Measurements from ENCODE around the gene CCHCR1.

The CCHCR1 gene

DNA sequence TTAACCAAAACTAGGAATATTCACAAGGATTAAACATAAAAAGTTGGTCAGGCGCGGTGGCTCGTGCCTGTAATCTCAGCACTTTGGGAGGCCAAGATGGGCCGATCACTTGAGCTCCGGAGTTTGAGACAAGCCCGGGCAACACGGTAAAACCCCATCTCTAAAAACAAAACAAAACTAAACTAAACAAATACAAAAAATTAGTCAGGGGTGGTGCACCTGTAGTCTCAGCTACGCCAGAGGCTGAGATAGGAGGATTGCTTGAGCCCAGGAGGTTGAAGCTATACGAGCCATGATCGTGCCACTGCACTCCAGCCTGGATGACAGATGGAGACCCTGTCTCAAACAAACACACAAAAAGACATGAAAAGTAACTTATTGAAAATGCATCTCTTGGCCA, 21.9 kb downstream of the CCHCR1 start:
- peaks cover 7% of the 10 kb centered on the region for H3K4me1 Mint-ChIP-seq (ENCODE audit: low read depth)
- no peak overlapping the region for H3K27ac Mint-ChIP-seq
- H3K36me3 Mint-ChIP-seq, result no peaks in the 10 kb centered on the region
- no peaks in the 10 kb centered on the region for H3K27me3 Mint-ChIP-seq
- no peak overlapping the region for H3K4me3 Mint-ChIP-seq
- no peaks in the 10 kb centered on the region for H3K9me3 Mint-ChIP-seq (ENCODE audit: low read depth)

DNA sequence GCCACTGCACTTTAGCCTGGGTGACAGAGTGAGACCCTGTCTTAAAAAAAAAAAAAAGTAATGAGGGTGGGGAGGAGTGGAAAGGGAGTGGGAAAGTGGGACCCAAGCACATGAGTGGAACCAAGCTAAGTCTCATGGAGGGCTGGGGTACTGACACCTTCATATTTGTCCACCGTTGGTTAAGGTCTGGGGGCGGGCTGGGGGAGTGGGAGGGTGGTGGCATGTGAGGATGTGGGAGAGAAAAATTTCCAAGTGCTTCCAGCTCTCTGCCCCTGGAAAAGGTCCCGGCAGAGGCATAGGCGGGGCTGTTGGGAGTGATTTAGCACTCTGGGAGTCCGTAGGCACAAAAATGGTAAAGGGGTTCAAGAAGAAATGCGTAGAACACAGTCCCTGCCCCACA, 24.8 kb downstream of the CCHCR1 start:
- Mint-ChIP-seq H3K4me3 (no peak overlapping the region), H3K27me3 (no peaks in the 10 kb centered on the region), H3K36me3 (no peaks in the 10 kb centered on the region), H3K27ac (no peak overlapping the region), H3K4me1 (ENCODE audit: low read depth) (peaks cover 11% of the 10 kb centered on the region), H3K9me3 (ENCODE audit: low read depth) (no peaks in the 10 kb centered on the region)

DNA sequence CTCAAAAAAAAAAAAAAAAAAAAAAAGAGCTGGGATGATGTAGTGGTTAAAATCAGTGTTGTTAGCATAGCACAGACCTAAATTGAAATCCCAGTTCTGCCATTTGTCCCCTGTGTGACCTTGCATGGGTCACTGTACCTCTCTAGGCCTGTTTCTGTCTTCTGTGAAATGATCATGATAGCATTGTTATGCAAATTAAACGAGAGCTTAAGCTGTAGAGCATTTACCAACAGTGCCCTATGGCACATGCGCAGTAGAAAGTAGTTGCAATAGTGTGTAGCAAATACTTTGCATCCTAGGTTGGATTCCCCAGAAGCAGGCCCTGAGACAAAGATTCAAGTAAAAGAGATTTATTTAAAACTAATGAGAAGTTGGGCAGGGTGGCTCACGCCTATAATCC, 26.0 kb downstream of the CCHCR1 start:
- H3K9me3 Mint-ChIP-seq (ENCODE audit: low read depth), result no peaks in the 10 kb centered on the region
- H3K4me1 Mint-ChIP-seq (ENCODE audit: low read depth), result peaks cover 8% of the 10 kb centered on the region
- no peak overlapping the region for H3K27ac Mint-ChIP-seq
- H3K27me3 Mint-ChIP-seq, result no peaks in the 10 kb centered on the region
- H3K36me3 Mint-ChIP-seq, result no peaks in the 10 kb centered on the region
- H3K4me3 Mint-ChIP-seq, result no peak overlapping the region

DNA sequence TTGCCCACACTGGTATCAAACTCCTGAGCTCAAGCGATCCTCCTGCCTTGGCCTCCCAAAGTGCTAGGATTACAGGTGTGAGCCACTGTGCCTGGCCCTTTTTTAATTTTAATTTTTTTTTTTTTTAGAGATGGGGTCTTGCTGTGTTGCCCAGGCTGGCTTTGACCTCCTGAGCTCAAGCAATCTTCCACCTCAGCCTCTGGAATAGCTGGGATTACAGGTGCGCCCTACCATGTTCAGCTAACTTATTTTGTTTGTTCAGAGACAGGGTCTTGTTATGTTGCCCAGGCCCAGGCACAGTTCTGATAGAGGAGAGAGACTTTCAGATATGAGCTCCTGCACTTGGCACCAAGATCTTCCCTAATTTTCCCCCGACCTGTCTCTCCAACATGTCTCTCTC, 26.9 kb downstream of the CCHCR1 start:
- no peak overlapping the region for H3K27ac Mint-ChIP-seq
- H3K9me3 Mint-ChIP-seq (ENCODE audit: low read depth), result no peaks in the 10 kb centered on the region
- no peak overlapping the region for H3K4me3 Mint-ChIP-seq
- H3K27me3 Mint-ChIP-seq, result no peaks in the 10 kb centered on the region
- no peaks in the 10 kb centered on the region for H3K36me3 Mint-ChIP-seq
- peaks cover 8% of the 10 kb centered on the region for H3K4me1 Mint-ChIP-seq (ENCODE audit: low read depth)

DNA sequence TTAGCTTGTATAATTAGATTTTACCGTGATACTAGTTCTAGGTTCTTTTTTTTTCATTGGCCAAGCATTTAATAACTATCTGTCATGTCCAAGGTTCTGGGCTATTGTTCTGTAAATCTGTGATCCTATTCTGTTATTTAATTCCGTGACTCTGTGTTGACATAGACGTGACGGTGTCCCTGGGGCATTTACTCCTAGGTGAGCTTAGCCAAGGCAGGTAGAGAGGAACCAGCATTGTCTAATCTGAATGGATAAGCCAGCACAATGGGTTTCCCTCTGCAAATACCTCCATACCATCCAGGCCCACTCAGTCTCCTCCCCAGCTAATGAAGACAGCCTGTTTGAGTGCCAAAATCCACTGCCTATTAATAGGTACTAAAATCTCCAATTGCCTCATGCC, 28.5 kb downstream of the CCHCR1 start:
- Mint-ChIP-seq H3K27ac (no peak overlapping the region), H3K4me1 (ENCODE audit: low read depth) (peaks cover 8% of the 10 kb centered on the region), H3K27me3 (no peaks in the 10 kb centered on the region), H3K4me3 (no peak overlapping the region), H3K36me3 (no peaks in the 10 kb centered on the region), H3K9me3 (ENCODE audit: low read depth) (no peaks in the 10 kb centered on the region)

DNA sequence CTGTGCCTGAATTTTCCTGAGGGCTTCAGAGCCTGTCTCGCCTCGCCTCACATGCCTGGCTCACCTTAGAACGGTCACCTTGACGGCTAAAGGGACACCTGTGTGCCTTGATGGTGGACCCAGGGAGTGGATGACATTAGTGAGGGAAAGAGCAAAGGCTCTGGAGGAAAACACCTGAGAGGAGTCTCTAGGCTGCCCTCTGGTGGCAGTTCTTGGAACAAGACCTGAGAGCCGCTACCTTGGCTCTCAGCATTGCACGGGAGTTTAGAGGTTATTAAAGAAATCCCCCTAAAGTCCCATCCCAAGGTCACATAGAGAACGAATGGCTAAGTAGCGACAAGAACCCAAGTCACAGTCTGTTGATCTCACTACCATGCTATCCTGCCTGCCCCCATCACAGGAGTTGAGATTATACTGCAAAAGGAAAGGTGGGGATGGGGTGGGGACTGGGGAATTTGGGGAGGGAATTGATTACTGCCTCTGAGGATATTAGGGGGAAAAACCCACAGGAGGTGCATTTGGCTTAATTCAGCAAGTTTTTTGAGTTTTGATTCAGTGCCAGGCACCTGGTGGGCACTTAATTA, 29.4 kb downstream of the CCHCR1 start:
- no peaks in the 10 kb centered on the region for H3K9me3 Mint-ChIP-seq (ENCODE audit: low read depth)
- no peak overlapping the region for H3K4me3 Mint-ChIP-seq
- peaks cover 8% of the 10 kb centered on the region for H3K4me1 Mint-ChIP-seq (ENCODE audit: low read depth)
- no peak overlapping the region for H3K27ac Mint-ChIP-seq
- H3K36me3 Mint-ChIP-seq, result no peaks in the 10 kb centered on the region
- no peaks in the 10 kb centered on the region for H3K27me3 Mint-ChIP-seq

DNA sequence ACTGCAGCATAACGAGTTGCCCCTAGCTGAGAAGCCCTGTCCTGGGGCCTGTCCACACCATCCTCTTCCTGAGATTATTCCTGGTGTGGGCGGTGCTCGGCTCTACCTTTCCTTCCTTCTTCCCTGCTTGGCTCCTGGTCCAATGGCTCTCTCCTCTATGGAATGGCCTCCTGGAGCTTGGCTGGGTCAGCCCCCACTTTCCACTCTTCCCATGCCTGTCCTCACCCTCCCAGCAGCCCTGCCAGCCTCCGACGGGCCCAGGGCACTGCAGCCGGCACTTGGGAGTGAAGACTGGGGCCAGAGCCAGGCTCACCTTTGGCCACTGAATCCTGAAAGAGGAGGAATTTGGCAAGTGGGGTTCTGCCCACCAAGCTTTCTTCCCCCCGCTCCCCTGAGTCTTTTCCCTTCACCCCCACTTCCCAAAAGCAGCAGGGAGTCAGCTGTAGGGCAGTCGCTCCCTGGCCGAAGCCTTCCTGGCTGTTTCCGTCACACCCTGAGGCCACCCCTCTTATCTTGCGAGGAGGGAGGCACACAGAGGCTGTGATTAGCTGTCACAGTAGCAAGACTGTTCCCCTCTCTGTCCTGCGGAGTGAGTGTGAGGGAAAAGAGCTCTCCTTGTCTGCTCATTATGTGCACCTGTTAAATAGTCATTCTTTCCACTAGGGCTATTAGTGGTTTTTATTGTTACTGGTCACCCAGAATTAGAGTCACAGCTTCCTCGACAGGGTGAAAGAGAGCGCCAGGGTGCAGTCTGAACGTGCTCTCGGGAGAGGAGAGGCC, 31.0 kb downstream of the CCHCR1 start:
- H3K4me1 Mint-ChIP-seq (ENCODE audit: low read depth), result peaks cover 8% of the 10 kb centered on the region
- H3K27me3 Mint-ChIP-seq, result no peaks in the 10 kb centered on the region
- H3K9me3 Mint-ChIP-seq (ENCODE audit: low read depth), result no peaks in the 10 kb centered on the region
- H3K36me3 Mint-ChIP-seq, result no peaks in the 10 kb centered on the region
- no peak overlapping the region for H3K4me3 Mint-ChIP-seq
- no peak overlapping the region for H3K27ac Mint-ChIP-seq

DNA sequence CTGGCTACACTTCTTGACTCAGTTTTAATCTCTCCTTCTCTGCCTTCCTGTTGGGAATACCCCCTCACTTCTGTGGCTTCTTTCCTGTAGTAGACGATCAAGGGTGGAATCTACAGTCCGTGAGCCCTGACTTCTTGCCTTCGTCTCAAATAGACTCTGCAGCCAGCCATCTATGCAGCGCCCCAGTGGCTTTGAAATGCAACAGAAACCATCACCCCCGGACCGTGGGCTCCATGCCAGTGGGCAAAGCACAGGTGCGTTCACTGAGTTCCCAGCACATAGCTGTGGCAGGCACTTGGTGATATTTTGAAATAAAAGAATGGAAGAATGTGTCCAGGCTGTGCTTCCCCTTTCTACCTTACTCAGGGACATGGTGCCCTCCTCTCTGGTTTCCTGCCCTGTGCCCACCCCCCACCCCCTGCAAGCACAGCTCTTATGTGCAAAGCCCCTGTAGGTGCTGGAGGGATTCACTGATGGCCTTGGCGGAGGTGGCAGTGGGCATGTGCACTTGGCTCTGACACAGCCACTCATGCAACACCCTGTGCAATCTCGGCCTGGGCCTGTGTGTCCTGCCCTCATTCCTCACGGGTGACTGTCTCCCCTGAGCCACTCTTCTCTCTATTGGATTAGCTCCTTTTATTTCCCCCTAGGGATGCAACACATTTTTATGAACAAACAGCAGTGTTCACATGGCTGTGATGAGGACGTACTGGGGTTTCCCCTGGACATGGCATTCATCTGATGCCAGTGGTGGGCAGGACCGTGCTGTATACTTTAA, 31.8 kb downstream of the CCHCR1 start:
- H3K9me3 Mint-ChIP-seq (ENCODE audit: low read depth), result no peaks in the 10 kb centered on the region
- H3K4me3 Mint-ChIP-seq, result no peak overlapping the region
- no peaks in the 10 kb centered on the region for H3K36me3 Mint-ChIP-seq
- no peak overlapping the region for H3K27ac Mint-ChIP-seq
- no peaks in the 10 kb centered on the region for H3K27me3 Mint-ChIP-seq
- peaks cover 8% of the 10 kb centered on the region for H3K4me1 Mint-ChIP-seq (ENCODE audit: low read depth)

DNA sequence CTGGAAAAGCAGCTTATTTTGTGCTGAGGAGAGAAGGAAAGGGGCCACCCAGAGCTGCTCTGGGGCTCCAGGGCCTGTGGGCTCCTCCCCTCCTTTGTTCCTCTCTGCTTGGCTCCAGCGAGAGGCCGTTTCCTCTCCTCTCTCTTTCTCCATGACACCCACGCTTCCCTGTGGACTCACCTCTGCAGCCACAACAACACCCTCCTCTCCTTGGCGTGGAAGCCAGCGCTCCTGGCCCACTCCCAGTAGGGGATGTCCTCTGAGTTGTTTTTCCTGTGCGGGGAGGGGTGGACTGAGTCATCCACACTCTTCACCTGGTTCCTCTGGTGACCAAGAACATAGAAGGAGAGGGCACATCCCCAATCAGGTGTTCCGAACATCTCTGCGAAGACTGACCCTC, 32.4 kb downstream of the CCHCR1 start:
- Mint-ChIP-seq H3K4me1 (ENCODE audit: low read depth) (peaks cover 8% of the 10 kb centered on the region), H3K9me3 (ENCODE audit: low read depth) (no peaks in the 10 kb centered on the region), H3K27ac (no peak overlapping the region), H3K27me3 (no peaks in the 10 kb centered on the region), H3K36me3 (no peaks in the 10 kb centered on the region), H3K4me3 (no peak overlapping the region)

DNA sequence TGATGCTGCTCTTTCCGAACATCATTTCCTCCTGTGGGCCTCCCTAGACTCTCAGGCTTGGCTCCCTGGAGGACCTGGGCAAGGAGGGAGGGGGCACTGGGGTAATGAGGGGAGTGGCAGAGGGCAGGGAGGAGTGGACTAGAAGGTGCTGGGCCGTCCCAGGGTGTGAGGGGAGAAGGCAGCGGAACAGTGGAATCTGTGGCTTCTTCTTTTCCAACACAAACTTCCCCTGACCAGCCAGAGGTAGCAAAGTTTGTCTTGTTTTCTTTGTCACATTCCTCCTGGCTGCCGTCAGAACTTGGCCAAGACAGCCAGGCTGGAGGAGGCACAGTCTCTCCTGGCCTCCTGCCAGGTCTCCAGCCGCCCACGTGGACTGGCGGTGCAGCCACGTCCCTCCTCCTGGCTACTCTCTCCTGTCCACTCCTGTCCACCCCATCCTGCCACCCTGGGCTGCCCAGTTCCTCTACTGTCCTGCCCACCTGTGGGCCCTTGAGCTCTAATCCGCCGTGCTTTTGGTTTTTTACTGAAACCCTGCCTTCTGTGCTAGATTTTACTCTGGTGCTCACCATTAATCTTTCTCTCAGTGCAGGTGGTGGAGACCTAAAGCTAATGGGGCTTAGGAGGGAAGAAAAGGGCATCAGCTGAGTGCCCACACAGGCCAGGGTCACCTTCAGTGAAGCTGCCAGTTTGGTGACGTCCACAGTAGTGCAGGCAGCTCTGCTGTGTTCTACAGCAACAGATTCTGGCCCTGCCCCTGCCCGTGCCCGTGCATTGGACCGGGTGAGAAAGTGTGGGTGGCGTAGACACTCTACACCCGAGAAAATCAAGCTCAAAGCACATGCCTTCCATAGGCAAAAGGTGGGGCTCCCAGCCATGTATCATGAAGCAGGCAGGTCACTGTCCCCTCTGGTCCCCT, 34.6 kb downstream of the CCHCR1 start:
- H3K4me3 Mint-ChIP-seq, result no peak overlapping the region
- H3K4me1 Mint-ChIP-seq (ENCODE audit: low read depth), result peaks cover 4% of the 10 kb centered on the region
- H3K9me3 Mint-ChIP-seq (ENCODE audit: low read depth), result no peaks in the 10 kb centered on the region
- H3K36me3 Mint-ChIP-seq, result no peaks in the 10 kb centered on the region
- no peak overlapping the region for H3K27ac Mint-ChIP-seq
- no peaks in the 10 kb centered on the region for H3K27me3 Mint-ChIP-seq

DNA sequence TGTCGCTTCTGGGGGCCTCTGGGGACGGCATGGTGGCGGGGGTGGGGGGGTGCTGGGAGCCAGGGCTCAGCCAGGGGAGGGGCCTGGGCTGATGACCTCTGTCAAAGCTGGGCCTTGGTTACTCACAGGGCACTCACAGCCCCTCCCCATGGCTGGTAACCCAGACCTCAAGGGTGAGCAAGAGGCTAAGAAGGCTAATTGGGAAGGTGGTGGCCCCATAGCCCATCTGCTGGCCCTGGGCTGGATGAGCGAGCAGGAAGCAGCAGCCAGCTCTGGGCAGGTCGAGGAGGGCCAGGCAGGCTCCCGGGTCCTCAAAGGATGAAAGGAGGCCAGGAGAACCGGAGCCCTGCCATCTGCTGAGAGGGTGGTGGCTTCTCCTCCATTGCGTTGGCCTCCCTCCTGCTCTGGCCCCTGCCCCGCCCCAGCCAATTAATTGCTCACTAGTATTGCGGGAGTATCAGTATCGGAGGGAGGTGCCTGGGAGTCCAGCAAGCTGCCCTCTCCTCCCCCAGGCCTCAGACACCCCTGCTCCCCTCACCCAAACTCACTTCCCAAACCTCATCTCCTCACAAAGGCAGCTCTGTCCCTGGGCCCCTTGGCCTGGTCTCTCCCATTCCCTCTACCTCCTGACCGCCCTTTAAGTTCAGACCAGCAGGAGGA, 36.3 kb downstream of the CCHCR1 start:
- H3K27ac Mint-ChIP-seq, result no peak overlapping the region
- no peaks in the 10 kb centered on the region for H3K36me3 Mint-ChIP-seq
- H3K4me3 Mint-ChIP-seq, result no peak overlapping the region
- no peaks in the 10 kb centered on the region for H3K27me3 Mint-ChIP-seq
- no peaks in the 10 kb centered on the region for H3K9me3 Mint-ChIP-seq (ENCODE audit: low read depth)
- H3K4me1 Mint-ChIP-seq (ENCODE audit: low read depth), result no peaks in the 10 kb centered on the region

DNA sequence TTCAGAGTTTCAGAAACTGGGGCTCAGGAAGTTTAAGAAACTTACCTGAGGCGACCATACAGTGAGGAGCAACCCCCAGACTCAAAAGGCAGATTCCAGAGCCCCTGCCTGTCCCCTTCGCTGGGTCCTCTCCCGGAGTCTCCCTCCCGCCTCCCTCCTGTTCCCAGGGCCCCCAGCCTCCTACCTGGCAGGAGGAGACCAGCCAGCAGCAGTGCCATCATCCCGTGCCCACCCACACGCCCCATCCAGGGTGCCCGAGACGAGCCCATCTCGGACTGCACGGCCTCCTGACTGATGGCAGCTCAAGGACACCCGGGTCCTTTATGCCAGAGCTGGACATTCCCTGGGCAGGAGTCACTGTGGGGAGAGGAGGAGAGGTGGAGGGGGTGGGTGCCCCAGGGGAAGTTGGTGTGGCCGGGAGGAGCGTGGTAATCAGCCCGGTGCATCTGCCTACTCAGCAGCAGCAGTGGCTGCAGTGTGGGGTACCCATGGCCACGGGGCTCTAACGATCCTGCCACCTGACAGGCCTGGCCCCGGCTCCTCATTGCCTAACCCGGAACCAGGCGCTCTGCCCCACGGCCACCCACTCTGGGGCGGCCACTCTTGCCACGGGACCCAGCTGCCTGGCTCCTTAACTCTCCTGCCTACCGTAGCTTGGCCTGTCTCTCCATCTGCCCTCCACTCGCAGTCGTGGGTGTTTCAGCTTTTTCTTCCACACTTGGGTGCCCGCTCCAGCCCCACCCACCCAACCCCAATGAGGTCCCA, 37.3 kb downstream of the CCHCR1 start, which contains the start of gene CDSN:
TSS of gene CDSN (minus strand) at position 296 of the 765 bp plus-strand sequence. CDS start at position 269, 27 bp downstream.
- Mint-ChIP-seq H3K27ac (no peak within 1 kb of the TSS), H3K36me3 (no peaks in the 10 kb centered on the region), H3K4me3 (no peak within 1 kb of the TSS), H3K27me3 (no peaks in the 10 kb centered on the region), H3K9me3 (ENCODE audit: low read depth) (no peaks in the 10 kb centered on the region), H3K4me1 (ENCODE audit: low read depth) (no peaks in the 10 kb centered on the region)

DNA sequence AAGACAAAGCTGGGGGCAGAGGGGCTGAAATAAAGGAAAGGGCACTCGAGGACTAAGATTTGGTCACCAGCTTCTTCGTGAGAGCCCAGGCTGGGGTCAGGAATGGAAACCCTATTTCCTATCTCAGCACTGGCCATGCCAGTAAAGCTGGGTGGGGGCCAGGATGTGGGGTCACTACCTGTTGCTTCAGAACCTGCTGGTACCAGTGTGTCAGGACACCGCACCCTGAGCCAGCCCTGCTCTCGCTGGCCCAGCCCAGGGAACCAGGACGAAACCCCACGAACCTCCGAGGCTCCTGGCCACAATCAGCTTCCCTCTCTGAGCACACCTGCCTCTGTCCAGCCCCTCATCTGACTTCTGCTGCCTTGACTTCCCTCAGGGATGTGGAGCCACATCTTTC, 39.4 kb downstream of the CCHCR1 start:
- H3K9me3 Mint-ChIP-seq (ENCODE audit: low read depth), result no peaks in the 10 kb centered on the region
- H3K27me3 Mint-ChIP-seq, result no peaks in the 10 kb centered on the region
- H3K4me3 Mint-ChIP-seq, result no peak overlapping the region
- no peak overlapping the region for H3K27ac Mint-ChIP-seq
- H3K36me3 Mint-ChIP-seq, result no peaks in the 10 kb centered on the region
- no peaks in the 10 kb centered on the region for H3K4me1 Mint-ChIP-seq (ENCODE audit: low read depth)

All from activated naive CD8-positive, alpha-beta T cell (primary cell).